Neural progenitor cell (in vitro differentiated cells): ENCODE results near the gene SBF2. TPM values are rescaled to one million over a fixed set of nuclear protein-coding genes. Genes with fewer than 3 reads are reported as not detected.

ENCODE experiments used
- DNase-seq: peaks from one replicate; pipeline ENCODE4 v3.0.0-alpha.2; 2016; ENCODE audit warnings: low spot score
- H2AFZ ChIP-seq: fragments of 200-600 bp; sonication (generic); replicated peaks from 2 replicates; pipeline ENCODE4 v1.6.1; 2016; ENCODE audit warnings: antibody characterized with exemption
- H3F3A ChIP-seq: fragments of 200-600 bp; sonication (generic); 2 replicates; pipeline ENCODE4 v1.6.1; 2016; ENCODE audit warnings: antibody characterized with exemption, low read depth
- H3K27ac ChIP-seq: fragments of 200-600 bp; sonication (generic); 2 replicates; pipeline ENCODE4 v1.5.1; 2016; ENCODE audit warnings: mild to moderate bottlenecking
- H3K27me3 ChIP-seq: fragments of 200-600 bp; sonication (generic); 2 replicates; pipeline ENCODE4 v1.6.1; 2016; ENCODE audit warnings: mild to moderate bottlenecking, moderate library complexity
- H3K36me3 ChIP-seq: fragments of 200-600 bp; sonication (generic); 2 replicates; pipeline ENCODE4 v1.5.1; 2016
- H3K4me1 ChIP-seq: fragments of 200-600 bp; sonication (generic); 2 replicates; pipeline ENCODE4 v1.6.1; 2016; ENCODE audit warnings: mixed run types
- H3K4me2 ChIP-seq: fragments of 200-600 bp; sonication (generic); 2 replicates; pipeline ENCODE4 v1.6.1; 2016
- H3K4me3 ChIP-seq: fragments of 200-600 bp; sonication (generic); 2 replicates; pipeline ENCODE4 v1.5.1; 2016
- H3K79me2 ChIP-seq: fragments of 200-600 bp; sonication (generic); 2 replicates; pipeline ENCODE4 v1.6.1; 2016; ENCODE audit warnings: low read depth
- H3K9ac ChIP-seq: fragments of 200-600 bp; sonication (generic); 2 replicates; pipeline ENCODE4 v1.6.1; 2016
- H3K9me3 ChIP-seq: fragments of 200-600 bp; sonication (generic); 2 replicates; pipeline ENCODE4 v1.5.1; 2016; ENCODE audit warnings: low read depth
- H4K20me1 ChIP-seq: fragments of 200-600 bp; sonication (generic); 2 replicates; pipeline ENCODE4 v1.6.1; 2016; ENCODE audit warnings: low read depth
- H3K27ac Mint-ChIP-seq: 3 replicates; pipeline ENCODE4 v1.8.0; 2021; ENCODE audit warnings: mixed read lengths
- H3K27me3 Mint-ChIP-seq: 2 replicates; pipeline ENCODE4 v1.8.0; 2022; ENCODE audit warnings: low read depth, mild to moderate bottlenecking, inconsistent platforms, moderate library complexity, mixed read lengths; ENCODE audit not compliant: insufficient read depth
- H3K36me3 Mint-ChIP-seq: 3 replicates; pipeline ENCODE4 v1.8.0; 2021; ENCODE audit warnings: mixed read lengths
- H3K4me1 Mint-ChIP-seq: 3 replicates; pipeline ENCODE4 v1.8.0; 2021; ENCODE audit warnings: mixed read lengths
- H3K4me3 Mint-ChIP-seq: 3 replicates; pipeline ENCODE4 v1.8.0; 2021; ENCODE audit warnings: mild to moderate bottlenecking, moderate library complexity, mixed read lengths
- H3K9me3 Mint-ChIP-seq: 3 replicates; pipeline ENCODE4 v1.8.0; 2020; ENCODE audit warnings: mixed read lengths
- EZH2 ChIP-seq: fragments of 200-600 bp; sonication (generic); IDR thresholded peaks from 2 replicates; pipeline ENCODE4 v1.6.1; 2017; ENCODE audit warnings: antibody characterized with exemption, mild to moderate bottlenecking, moderate library complexity
- EZH2phosphoT487 ChIP-seq: fragments of 200-600 bp; sonication (generic); IDR thresholded peaks from 2 replicates; pipeline ENCODE4 v1.6.1; 2017; ENCODE audit warnings: antibody characterized with exemption
- total RNA-seq: library from RNA; depleted of rRNA; stranded (reverse); fragments of >200 nt; gene quantifications from 2 replicates; pipeline ENCODE4 v1.2.3, GENCODE V29; 2015; ENCODE audit warnings: low replicate concordance
- TF ChIP-seq, protein P1 (sequence below): fragments of 200-600 bp; sonication (generic); IDR thresholded peaks from 2 replicates; pipeline ENCODE4 v1.5.1; 2017; ENCODE audit warnings: antibody characterized with exemption, mild to moderate bottlenecking

Gene SBF2
- total RNA-seq, 1 donor from 2014 or later = 48.2 TPM

DNA sequence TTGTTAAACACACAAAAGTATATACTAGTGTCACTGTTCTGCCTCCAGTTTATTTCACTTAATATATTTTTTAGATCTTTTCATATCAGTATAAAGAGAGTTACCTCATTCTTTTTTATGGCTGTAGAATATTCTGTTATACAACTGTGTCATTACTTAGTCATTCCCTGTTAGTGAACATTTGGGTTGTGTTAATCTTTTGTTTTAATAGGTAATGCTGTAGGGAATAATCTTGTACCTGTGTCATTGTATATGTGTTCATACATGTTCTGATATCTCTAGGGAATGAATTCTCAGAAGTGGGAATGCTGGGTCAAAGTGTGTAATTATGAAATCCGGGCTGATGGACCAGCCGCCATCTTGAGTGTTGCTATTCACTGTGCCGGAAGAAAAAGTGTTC is 558.8 kb downstream of the SBF2 start:
- Mint-ChIP-seq H3K4me1 (no peaks in the 10 kb centered on the region), H3K27ac (no peak overlapping the region), H3K36me3 (peaks cover 45% of the 10 kb centered on the region), H3K27me3 (no peaks in the 10 kb centered on the region), H3K9me3 (peaks cover 18% of the 10 kb centered on the region), H3K4me3 (no peak overlapping the region)
- no peak overlapping the region for H3K9ac ChIP-seq
- H3K4me2 ChIP-seq = no peak overlapping the region
- H3K4me3 ChIP-seq = no peak overlapping the region
- H3K27me3 ChIP-seq = no peaks in the 10 kb centered on the region
- H3F3A ChIP-seq = peaks cover 4% of the 10 kb centered on the region
- no peak for DNase-seq
- H3K36me3 ChIP-seq = peaks cover 15% of the 10 kb centered on the region
- H4K20me1 ChIP-seq = no peaks in the 10 kb centered on the region
- no peak overlapping the region for H2AFZ ChIP-seq
- TF ChIP-seq, protein P1, sequence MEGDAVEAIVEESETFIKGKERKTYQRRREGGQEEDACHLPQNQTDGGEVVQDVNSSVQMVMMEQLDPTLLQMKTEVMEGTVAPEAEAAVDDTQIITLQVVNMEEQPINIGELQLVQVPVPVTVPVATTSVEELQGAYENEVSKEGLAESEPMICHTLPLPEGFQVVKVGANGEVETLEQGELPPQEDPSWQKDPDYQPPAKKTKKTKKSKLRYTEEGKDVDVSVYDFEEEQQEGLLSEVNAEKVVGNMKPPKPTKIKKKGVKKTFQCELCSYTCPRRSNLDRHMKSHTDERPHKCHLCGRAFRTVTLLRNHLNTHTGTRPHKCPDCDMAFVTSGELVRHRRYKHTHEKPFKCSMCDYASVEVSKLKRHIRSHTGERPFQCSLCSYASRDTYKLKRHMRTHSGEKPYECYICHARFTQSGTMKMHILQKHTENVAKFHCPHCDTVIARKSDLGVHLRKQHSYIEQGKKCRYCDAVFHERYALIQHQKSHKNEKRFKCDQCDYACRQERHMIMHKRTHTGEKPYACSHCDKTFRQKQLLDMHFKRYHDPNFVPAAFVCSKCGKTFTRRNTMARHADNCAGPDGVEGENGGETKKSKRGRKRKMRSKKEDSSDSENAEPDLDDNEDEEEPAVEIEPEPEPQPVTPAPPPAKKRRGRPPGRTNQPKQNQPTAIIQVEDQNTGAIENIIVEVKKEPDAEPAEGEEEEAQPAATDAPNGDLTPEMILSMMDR = no peak
- no peak for TF ChIP-seq EZH2phosphoT487
- no peak for TF ChIP-seq EZH2
- no peak overlapping the region for H3K27ac ChIP-seq
- no peaks in the 10 kb centered on the region for H3K9me3 ChIP-seq
- H3K79me2 ChIP-seq = no peaks in the 10 kb centered on the region
- no peaks in the 10 kb centered on the region for H3K4me1 ChIP-seq

DNA sequence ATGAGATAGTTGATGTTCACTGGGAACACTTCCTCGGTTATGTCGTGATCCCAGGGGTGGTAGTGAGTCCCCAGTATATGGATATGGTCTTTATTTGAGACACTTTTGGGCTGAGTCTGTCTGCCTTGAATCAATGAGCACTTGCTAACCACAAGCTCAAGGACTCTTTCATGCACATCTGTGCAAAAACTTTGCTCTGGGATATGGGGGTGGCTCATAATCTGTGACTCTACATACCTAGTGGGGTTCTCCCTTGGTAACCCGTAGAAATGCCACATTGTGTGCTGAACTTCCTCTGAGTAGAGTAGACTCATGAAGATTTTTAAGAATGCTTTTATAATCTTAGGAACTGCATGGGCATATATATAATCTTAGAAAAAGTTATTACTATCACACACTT is 560.8 kb downstream of the SBF2 start:
- Mint-ChIP-seq H3K36me3 (peaks cover 39% of the 10 kb centered on the region), H3K4me3 (no peak overlapping the region), H3K4me1 (no peaks in the 10 kb centered on the region), H3K27ac (no peak overlapping the region), H3K27me3 (no peaks in the 10 kb centered on the region), H3K9me3 (peaks cover 18% of the 10 kb centered on the region)
- Histone ChIP-seq H3F3A (peaks cover 4% of the 10 kb centered on the region), H3K9ac (no peak overlapping the region), H4K20me1 (no peaks in the 10 kb centered on the region), H3K27ac (no peak overlapping the region), H3K4me1 (no peaks in the 10 kb centered on the region), H3K27me3 (no peaks in the 10 kb centered on the region), H2AFZ (no peak overlapping the region), H3K4me3 (no peak overlapping the region), H3K79me2 (no peaks in the 10 kb centered on the region), H3K9me3 (no peaks in the 10 kb centered on the region), H3K4me2 (no peak overlapping the region), H3K36me3 (peaks cover 18% of the 10 kb centered on the region)
- no peak for DNase-seq
- TF ChIP-seq EZH2 = no peak
- TF ChIP-seq EZH2phosphoT487 = no peak
- TF ChIP-seq, protein P1 = no peak

DNA sequence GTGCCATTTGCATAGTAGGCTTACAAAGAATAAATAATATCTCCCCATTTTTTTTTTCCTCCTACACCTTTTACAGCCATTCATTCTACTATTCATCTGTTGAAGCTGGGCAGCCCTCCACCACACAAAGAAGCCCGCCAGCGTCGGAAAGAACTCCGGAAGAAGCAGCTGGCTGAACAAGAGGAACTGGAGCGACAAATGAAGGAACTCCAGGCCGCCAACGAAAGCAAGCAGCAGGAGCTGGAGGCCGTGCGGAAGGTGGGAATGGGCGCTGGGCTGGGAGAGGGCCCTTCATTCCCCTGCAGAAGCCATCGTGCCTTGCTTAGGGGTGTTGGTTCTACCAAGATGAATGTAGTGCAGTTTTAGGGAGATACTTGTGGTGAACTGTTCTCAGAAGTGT is 561.6 kb downstream of the SBF2 start:
- no peaks in the 10 kb centered on the region for H3K79me2 ChIP-seq
- Mint-ChIP-seq H3K4me3 (no peak overlapping the region), H3K4me1 (no peaks in the 10 kb centered on the region), H3K27ac (no peak overlapping the region), H3K36me3 (peaks cover 39% of the 10 kb centered on the region), H3K27me3 (no peaks in the 10 kb centered on the region), H3K9me3 (peaks cover 18% of the 10 kb centered on the region)
- H3K4me3 ChIP-seq = no peak overlapping the region
- H3K27me3 ChIP-seq = no peaks in the 10 kb centered on the region
- DNase-seq = peak; percentile 17
- H3K4me2 ChIP-seq = no peak overlapping the region
- H3F3A ChIP-seq = peaks cover 4% of the 10 kb centered on the region
- peaks cover 20% of the 10 kb centered on the region for H3K36me3 ChIP-seq
- no peak overlapping the region for H3K27ac ChIP-seq
- H3K4me1 ChIP-seq = no peaks in the 10 kb centered on the region
- no peak overlapping the region for H3K9ac ChIP-seq
- no peaks in the 10 kb centered on the region for H3K9me3 ChIP-seq
- H2AFZ ChIP-seq = no peak overlapping the region
- no peaks in the 10 kb centered on the region for H4K20me1 ChIP-seq
- TF ChIP-seq, protein P1 = no peak
- TF ChIP-seq EZH2phosphoT487 (no peak), EZH2 (no peak)
